Neutrophil (primary cell): ENCODE data around the gene CDK5.
"Not testable (repeated sequence)": the region's sequence is repeated elsewhere in the genome, so short reads cannot be mapped to it uniquely, and the experiment has no call there.

Source experiments
- H3K27ac ChIP-seq: fragments of 200-600 bp; sonication (generic); 2 replicates; pipeline ENCODE4 v1.5.1; 2016; ENCODE audit warnings: mild to moderate bottlenecking, moderate library complexity
- H3K27me3 ChIP-seq: fragments of 200-600 bp; sonication (generic); 2 replicates; pipeline ENCODE4 v1.6.0; 2016; ENCODE audit warnings: mild to moderate bottlenecking
- H3K36me3 ChIP-seq: fragments of 200-600 bp; sonication (generic); 2 replicates; pipeline ENCODE4 v1.5.1; 2017
- H3K4me1 ChIP-seq, 2 experiments: fragments of 200-600 bp in 1 of 2; sonication (generic) in 1 of 2; 1 replicate in 1 of 2; 2 replicates in 1 of 2; pipeline versions ENCODE4 v1.5.1 to v1.6.1; 2013 to 2016; ENCODE audit warnings: low read depth in 1 of 2, low read length in 1 of 2, mild to moderate bottlenecking in 1 of 2, moderate library complexity in 1 of 2; ENCODE audit not compliant: control insufficient read depth in 1 of 2, insufficient read depth in 1 of 2
- H3K4me3 ChIP-seq, 2 experiments: fragments of 200-600 bp in 1 of 2; sonication (generic) in 1 of 2; 1 replicate in 1 of 2; 2 replicates in 1 of 2; pipeline ENCODE4 v1.5.1; 2013 to 2016; ENCODE audit warnings: low read depth in 1 of 2, low read length in 1 of 2, mild to moderate bottlenecking in 1 of 2, moderate library complexity in 1 of 2
- H3K9me3 ChIP-seq: fragments of 200-600 bp; sonication (generic); 2 replicates; pipeline ENCODE4 v1.5.1; 2016
- CTCF ChIP-seq: fragments of 200-600 bp; sonication (generic); IDR thresholded peaks from 2 replicates; pipeline ENCODE4 v1.5.1; 2016; ENCODE audit warnings: antibody characterized with exemption

The CDK5 gene

DNA sequence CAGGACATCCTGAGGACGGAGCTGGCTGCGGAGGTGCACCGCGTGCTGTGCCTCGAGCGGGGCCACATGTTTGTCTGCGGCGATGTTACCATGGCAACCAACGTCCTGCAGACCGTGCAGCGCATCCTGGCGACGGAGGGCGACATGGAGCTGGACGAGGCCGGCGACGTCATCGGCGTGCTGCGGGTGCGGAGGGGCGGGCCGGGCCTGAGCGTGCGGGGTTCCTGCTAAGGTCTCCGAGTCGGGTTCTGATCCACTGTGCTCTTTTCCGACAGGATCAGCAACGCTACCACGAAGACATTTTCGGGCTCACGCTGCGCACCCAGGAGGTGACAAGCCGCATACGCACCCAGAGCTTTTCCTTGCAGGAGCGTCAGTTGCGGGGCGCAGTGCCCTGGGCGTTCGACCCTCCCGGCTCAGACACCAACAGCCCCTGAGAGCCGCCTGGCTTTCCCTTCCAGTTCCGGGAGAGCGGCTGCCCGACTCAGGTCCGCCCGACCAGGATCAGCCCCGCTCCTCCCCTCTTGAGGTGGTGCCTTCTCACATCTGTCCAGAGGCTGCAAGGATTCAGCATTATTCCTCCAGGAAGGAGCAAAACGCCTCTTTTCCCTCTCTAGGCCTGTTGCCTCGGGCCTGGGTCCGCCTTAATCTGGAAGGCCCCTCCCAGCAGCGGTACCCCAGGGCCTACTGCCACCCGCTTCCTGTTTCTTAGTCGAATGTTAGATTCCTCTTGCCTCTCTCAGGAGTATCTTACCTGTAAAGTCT, 43.8 kb downstream of the CDK5 start:
- H3K4me3 ChIP-seq: peak overlapping the region; percentile 56 to 57
- no peaks in the 10 kb centered on the region for H3K36me3 ChIP-seq
- peaks cover 18 to 22% of the 10 kb centered on the region in 2 experiments for H3K4me1 ChIP-seq
- H3K27me3 ChIP-seq: peaks cover 100% of the 10 kb centered on the region
- no peak for TF ChIP-seq CTCF
- H3K27ac ChIP-seq: no peak overlapping the region
- H3K9me3 ChIP-seq: no peaks in the 10 kb centered on the region

GRCh38 chr7:151013356-151013732, 44.4 kb downstream of the CDK5 start:
- Histone ChIP-seq H3K27ac (no peak overlapping the region), H3K4me1 (peaks cover 20 to 22% of the 10 kb centered on the region in 2 experiments), H3K27me3 (peaks cover 100% of the 10 kb centered on the region), H3K9me3 (no peaks in the 10 kb centered on the region), H3K4me3 (peak overlapping the region; percentile 56 to 57), H3K36me3 (no peaks in the 10 kb centered on the region)
- TF ChIP-seq CTCF: no peak

- no peak for TF ChIP-seq CTCF
- Histone ChIP-seq H3K4me3 (peak overlapping the region in 1 of 2 experiments; percentile 56), H3K4me1 (peaks cover 18 to 21% of the 10 kb centered on the region in 2 experiments), H3K9me3 (no peaks in the 10 kb centered on the region), H3K36me3 (no peaks in the 10 kb centered on the region), H3K27ac (no peak overlapping the region), H3K27me3 (peaks cover 100% of the 10 kb centered on the region)
Measured at GRCh38 chr7:151012911-151013347, 44.8 kb downstream of the CDK5 start.

GRCh38 chr7:151012031-151012692, 45.5 kb downstream of the CDK5 start:
- H3K4me3 ChIP-seq: no peak overlapping the region
- H3K36me3 ChIP-seq: no peaks in the 10 kb centered on the region
- no peaks in the 10 kb centered on the region for H3K9me3 ChIP-seq
- no peak for TF ChIP-seq CTCF
- peaks cover 17 to 19% of the 10 kb centered on the region in 2 experiments for H3K4me1 ChIP-seq
- peaks cover 100% of the 10 kb centered on the region for H3K27me3 ChIP-seq
- no peak overlapping the region for H3K27ac ChIP-seq

DNA sequence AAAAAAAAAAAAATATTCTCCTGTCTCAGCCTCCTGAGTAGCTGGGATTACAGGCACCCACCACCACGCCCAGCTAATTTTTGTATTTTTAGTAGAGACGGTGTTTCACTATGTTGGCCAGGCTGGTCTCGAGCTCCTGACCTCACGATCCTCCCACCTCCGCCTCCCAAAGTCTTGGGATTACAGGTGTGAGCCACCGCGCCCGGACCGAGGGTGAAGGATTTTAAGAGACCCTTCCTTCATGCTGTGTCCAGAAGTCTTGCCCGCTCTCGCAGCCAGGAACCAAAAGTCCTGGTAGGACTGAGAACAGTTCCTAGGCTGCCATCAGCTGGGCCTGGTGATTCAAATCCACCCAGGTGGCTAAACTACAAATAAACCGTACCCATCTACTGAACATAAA, 46.1 kb downstream of the CDK5 start:
- not testable (repeated sequence) for H3K27ac ChIP-seq, H3K9me3 ChIP-seq, H3K4me3 ChIP-seq, H3K36me3 ChIP-seq
- Histone ChIP-seq H3K27me3 (peaks cover 98% of the 10 kb centered on the region), H3K4me1 (peaks cover 17 to 19% of the 10 kb centered on the region in 2 experiments)

GRCh38 chr7:151011097-151011409, 46.6 kb downstream of the CDK5 start:
- H3K27me3 ChIP-seq: peaks cover 97% of the 10 kb centered on the region
- no peak overlapping the region for H3K27ac ChIP-seq
- H3K36me3 ChIP-seq: no peaks in the 10 kb centered on the region
- TF ChIP-seq CTCF: no peak
- H3K4me1 ChIP-seq: peaks cover 17 to 19% of the 10 kb centered on the region in 2 experiments
- no peaks in the 10 kb centered on the region for H3K9me3 ChIP-seq
- H3K4me3 ChIP-seq: no peak overlapping the region
